Panc1 (cell line): ENCODE measurements around the gene IGFBP6.

ENCODE experiments used
- POLR2AphosphoS5 ChIP-seq: IDR thresholded peaks from 2 replicates; pipeline ENCODE4 v1.6.1; 2012; ENCODE audit warnings: mild to moderate bottlenecking, low read depth, low read length, moderate library complexity
- TF ChIP-seq, protein P1 (sequence below): fragments of 450-650 bp; IDR thresholded peaks from 2 replicates; pipeline ENCODE4 v1.5.1; 2017; ENCODE audit warnings: mild to moderate bottlenecking

DNA sequence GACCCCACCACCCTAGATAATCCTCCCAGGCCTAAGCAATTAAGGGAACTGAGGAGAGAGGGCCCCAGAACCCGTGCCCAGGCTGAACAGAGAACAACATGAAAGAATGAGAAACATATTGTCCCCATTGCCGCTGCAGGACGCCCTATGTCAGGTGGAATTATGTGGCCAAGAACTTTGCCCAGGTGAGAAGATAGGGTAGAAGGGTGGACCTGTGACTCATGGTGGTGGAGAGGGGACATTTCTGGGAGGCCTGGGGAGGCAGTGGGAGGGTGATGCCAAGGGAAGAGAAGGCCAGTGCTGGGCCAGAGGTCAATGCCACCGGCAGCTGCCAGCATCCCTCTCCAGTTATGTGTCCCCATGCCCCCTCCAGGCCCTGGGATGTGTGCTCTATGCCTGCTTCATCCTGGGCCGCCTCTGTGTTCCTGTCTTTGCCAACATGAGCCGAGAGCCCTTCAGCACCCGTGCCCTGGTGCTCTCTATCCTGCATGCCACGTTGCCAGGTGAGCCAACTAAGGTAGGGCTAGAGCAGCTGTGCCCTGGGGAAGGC is 21.4 kb downstream of the IGFBP6 start:
- TF ChIP-seq, protein P1, sequence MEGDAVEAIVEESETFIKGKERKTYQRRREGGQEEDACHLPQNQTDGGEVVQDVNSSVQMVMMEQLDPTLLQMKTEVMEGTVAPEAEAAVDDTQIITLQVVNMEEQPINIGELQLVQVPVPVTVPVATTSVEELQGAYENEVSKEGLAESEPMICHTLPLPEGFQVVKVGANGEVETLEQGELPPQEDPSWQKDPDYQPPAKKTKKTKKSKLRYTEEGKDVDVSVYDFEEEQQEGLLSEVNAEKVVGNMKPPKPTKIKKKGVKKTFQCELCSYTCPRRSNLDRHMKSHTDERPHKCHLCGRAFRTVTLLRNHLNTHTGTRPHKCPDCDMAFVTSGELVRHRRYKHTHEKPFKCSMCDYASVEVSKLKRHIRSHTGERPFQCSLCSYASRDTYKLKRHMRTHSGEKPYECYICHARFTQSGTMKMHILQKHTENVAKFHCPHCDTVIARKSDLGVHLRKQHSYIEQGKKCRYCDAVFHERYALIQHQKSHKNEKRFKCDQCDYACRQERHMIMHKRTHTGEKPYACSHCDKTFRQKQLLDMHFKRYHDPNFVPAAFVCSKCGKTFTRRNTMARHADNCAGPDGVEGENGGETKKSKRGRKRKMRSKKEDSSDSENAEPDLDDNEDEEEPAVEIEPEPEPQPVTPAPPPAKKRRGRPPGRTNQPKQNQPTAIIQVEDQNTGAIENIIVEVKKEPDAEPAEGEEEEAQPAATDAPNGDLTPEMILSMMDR, result no peak
- no peak for TF ChIP-seq POLR2AphosphoS5
